SK-N-SH (cell line): ENCODE data around the gene ACD. TPM values are rescaled to one million over a fixed set of nuclear protein-coding genes. Genes with fewer than 3 reads are reported as not detected.

Experiments used
- CTCF ChIA-PET: fragments of 300-600, 350-600 bp; formaldehyde crosslinking; extraction: SDS; loops from one replicate; lab custom pipeline; 2021; lab: Yijun Ruan, JAX
- POLR2A ChIA-PET: fragments of 350-600 bp; sonication (Branson Sonifier 250); formaldehyde crosslinking; extraction: SDS; loops from one replicate; lab custom pipeline; 2020; ENCODE audit warnings: antibody characterized with exemption, inconsistent platforms; lab: Yijun Ruan, JAX
- DNase-seq: peaks from one replicate; pipeline ENCODE4 v3.0.0; 2012
- H2AFZ ChIP-seq: fragments of 200-600 bp; sonication (generic); 2 replicates; pipeline ENCODE4 v1.8.1; 2016; ENCODE audit warnings: antibody characterized with exemption, mild to moderate bottlenecking, low read depth
- H3F3A ChIP-seq: fragments of 200-600 bp; sonication (generic); replicated peaks from 2 replicates; pipeline ENCODE3; 2016; ENCODE audit warnings: antibody characterized with exemption, mild to moderate bottlenecking; ENCODE audit not compliant: insufficient read depth
- H3K27ac ChIP-seq, 2 experiments: fragments of 200-500 bp in 1 of 2; fragments of 200-600 bp in 1 of 2; sonication (Bioruptor generic) in 1 of 2; sonication (generic), shearing (Covaris generic) in 1 of 2; 2 replicates each; pipeline versions ENCODE4 v1.5.1 to v1.6.1; 2014 to 2016; ENCODE audit warnings: low read depth in 2 of 2, inconsistent platforms in 1 of 2, low read length in 1 of 2, mild to moderate bottlenecking in 1 of 2, mixed read lengths in 1 of 2
- H3K27me3 ChIP-seq: fragments of 200-600 bp; sonication (generic), shearing (Covaris generic); 2 replicates; pipeline ENCODE4 v1.6.1; 2016; ENCODE audit warnings: mixed run types; ENCODE audit not compliant: insufficient read depth
- H3K36me3 ChIP-seq, 2 experiments: fragments of 200-500 bp in 1 of 2; fragments of 200-600 bp in 1 of 2; sonication (Bioruptor generic) in 1 of 2; sonication (generic) in 1 of 2; replicated peaks in 1 of 2; 2 replicates each; pipeline versions ENCODE3 to v1.5.1; 2014 to 2016; ENCODE audit warnings: low read length in 1 of 2, mild to moderate bottlenecking in 1 of 2; ENCODE audit not compliant: insufficient read depth in 2 of 2, control insufficient read depth in 1 of 2
- H3K4me1 ChIP-seq, 2 experiments: fragments of 200-500 bp in 1 of 2; fragments of 200-600 bp in 1 of 2; sonication (Bioruptor generic) in 1 of 2; sonication (generic), shearing (Covaris generic) in 1 of 2; 2 replicates each; pipeline versions ENCODE4 v1.5.1 to v1.6.1; 2014 to 2016; ENCODE audit warnings: low read depth in 1 of 2, low read length in 1 of 2, mixed run types in 1 of 2; ENCODE audit not compliant: insufficient read depth in 2 of 2, control insufficient read depth in 1 of 2
- H3K4me2 ChIP-seq: fragments of 200-600 bp; sonication (generic), shearing (Covaris generic); 2 replicates; pipeline ENCODE4 v1.6.1; 2017; ENCODE audit warnings: mixed run types
- H3K4me3 ChIP-seq, 2 experiments: fragments of 200-500 bp in 1 of 2; fragments of 200-600 bp in 1 of 2; sonication (Bioruptor generic) in 1 of 2; sonication (generic), shearing (Covaris generic) in 1 of 2; 2 replicates each; pipeline versions ENCODE4 v1.5.1 to v1.8.1; 2014 to 2016; ENCODE audit warnings: low read depth in 2 of 2, inconsistent platforms in 1 of 2, low read length in 1 of 2, mild to moderate bottlenecking in 1 of 2, mixed read lengths in 1 of 2, moderate library complexity in 1 of 2
- H3K79me2 ChIP-seq: fragments of 200-600 bp; sonication (generic); 2 replicates; pipeline ENCODE4 v1.8.1; 2017; ENCODE audit warnings: mild to moderate bottlenecking; ENCODE audit not compliant: insufficient read depth
- H3K9ac ChIP-seq: fragments of 200-600 bp; sonication (generic); 2 replicates; pipeline ENCODE4 v1.6.1; 2017; ENCODE audit warnings: mixed run types
- H3K9me2 ChIP-seq: fragments of 200-600 bp; sonication (generic); 2 replicates; pipeline ENCODE4 v1.6.1; 2017; ENCODE audit warnings: mixed run types
- H3K9me3 ChIP-seq: fragments of 200-600 bp; sonication (generic); 2 replicates; pipeline ENCODE4 v1.6.1; 2017; ENCODE audit warnings: mixed run types, mild to moderate bottlenecking, moderate library complexity
- H4K20me1 ChIP-seq: fragments of 200-600 bp; sonication (generic); 2 replicates; pipeline ENCODE4 v1.6.1; 2017; ENCODE audit warnings: mild to moderate bottlenecking, mixed run types; ENCODE audit not compliant: insufficient read depth
- CTCF ChIP-seq: fragments of 200-600 bp; sonication (generic); IDR thresholded peaks from 2 replicates; pipeline ENCODE4 v1.6.1; 2017; ENCODE audit warnings: antibody characterized with exemption, mild to moderate bottlenecking, moderate library complexity
- ELF1 ChIP-seq: IDR thresholded peaks from 2 replicates; pipeline ENCODE4 v1.4.0; 2012
- FOSL2 ChIP-seq: IDR thresholded peaks from 2 replicates; pipeline ENCODE4 v1.4.0; 2012; ENCODE audit warnings: low read depth, mild to moderate bottlenecking, moderate library complexity, borderline replicate concordance
- FOXJ3 ChIP-seq: sonication (generic); formaldehyde crosslinking; IDR thresholded peaks from 2 replicates; pipeline ENCODE4 v1.5.1; 2020; ENCODE audit warnings: mild to moderate bottlenecking, missing genetic modification reagents
- FOXM1 ChIP-seq: IDR thresholded peaks from 2 replicates; pipeline ENCODE4 v1.4.0; 2012; ENCODE audit warnings: low read depth, mild to moderate bottlenecking
- GABPA ChIP-seq: IDR thresholded peaks from 2 replicates; pipeline ENCODE4 v1.4.0; 2012; ENCODE audit warnings: low read depth, mild to moderate bottlenecking
- MXI1 ChIP-seq: IDR thresholded peaks from 2 replicates; pipeline ENCODE4 v1.6.1; 2012; ENCODE audit warnings: mild to moderate bottlenecking, low read depth, low read length, improper control_type of control experiment
- NFIC ChIP-seq: IDR thresholded peaks from 2 replicates; pipeline ENCODE4 v1.4.0; 2012; ENCODE audit warnings: borderline replicate concordance
- NRF1 ChIP-seq: IDR thresholded peaks from 2 replicates; pipeline ENCODE4 v1.6.1; 2012; ENCODE audit warnings: low read depth, mild to moderate bottlenecking, low read length
- PBX3 ChIP-seq: IDR thresholded peaks from 2 replicates; pipeline ENCODE4; 2012
- POLR2AphosphoS5 ChIP-seq: IDR thresholded peaks from 2 replicates; pipeline ENCODE4 v1.6.1; 2012; ENCODE audit warnings: low read depth, low read length
- RAD21 ChIP-seq: IDR thresholded peaks from 2 replicates; pipeline ENCODE4 v1.6.1; 2012; ENCODE audit warnings: mild to moderate bottlenecking, low read length
- RCOR1 ChIP-seq: fragments of 150-350 bp; IDR thresholded peaks from 2 replicates; pipeline ENCODE4 v1.6.1; 2017; ENCODE audit warnings: antibody characterized with exemption, low read length
- SMC3 ChIP-seq: IDR thresholded peaks from 2 replicates; pipeline ENCODE4 v1.6.1; 2012; ENCODE audit warnings: low read depth, low read length, improper control_type of control experiment
- TAF1 ChIP-seq: IDR thresholded peaks from 2 replicates; pipeline ENCODE4 v1.6.1; 2012; ENCODE audit warnings: low read depth, mild to moderate bottlenecking, low read length, moderate library complexity, borderline replicate concordance
- TCF12 ChIP-seq: IDR thresholded peaks from 2 replicates; pipeline ENCODE4 v1.4.0; 2012
- USF1 ChIP-seq: IDR thresholded peaks from 2 replicates; pipeline ENCODE4 v1.4.0; 2012; ENCODE audit warnings: low read depth, borderline replicate concordance
- YY1 ChIP-seq: IDR thresholded peaks from 2 replicates; pipeline ENCODE4 v1.4.0; 2012; ENCODE audit warnings: low read depth, mild to moderate bottlenecking
- WGBS: methylation state at CpG from one replicate; pipeline ENCODE4 v1.1.6; 2017; ENCODE audit warnings: low lambda C conversion rate; 5-methylcytosine and 5-hydroxymethylcytosine counted together
- polyA plus RNA-seq, 3 experiments: library from polyadenylated mRNA; depleted of rRNA; stranded (reverse); fragments of >200 nt; gene quantifications; 2 replicates each; pipeline ENCODE4 v1.2.3, GENCODE V29; 2012
- TF ChIP-seq, protein P1 (sequence below): IDR thresholded peaks from 2 replicates; pipeline ENCODE4 v1.4.0; 2012; ENCODE audit warnings: low read depth
- TF ChIP-seq, protein P2 (sequence below): fragments of 150-350 bp; IDR thresholded peaks from 2 replicates; pipeline ENCODE4 v1.6.1; 2017; ENCODE audit warnings: antibody characterized with exemption, low read length, low read depth, borderline replicate concordance
- TF ChIP-seq, protein P3 (sequence below): fragments of 150-350 bp; IDR thresholded peaks from 2 replicates; pipeline ENCODE4 v1.6.1; 2016; ENCODE audit warnings: mild to moderate bottlenecking, low read depth, low read length

The ACD gene
- polyA plus RNA-seq, 1 of the 3 experiments (the other 2 are of a cell fraction): 37.8 TPM

DNA sequence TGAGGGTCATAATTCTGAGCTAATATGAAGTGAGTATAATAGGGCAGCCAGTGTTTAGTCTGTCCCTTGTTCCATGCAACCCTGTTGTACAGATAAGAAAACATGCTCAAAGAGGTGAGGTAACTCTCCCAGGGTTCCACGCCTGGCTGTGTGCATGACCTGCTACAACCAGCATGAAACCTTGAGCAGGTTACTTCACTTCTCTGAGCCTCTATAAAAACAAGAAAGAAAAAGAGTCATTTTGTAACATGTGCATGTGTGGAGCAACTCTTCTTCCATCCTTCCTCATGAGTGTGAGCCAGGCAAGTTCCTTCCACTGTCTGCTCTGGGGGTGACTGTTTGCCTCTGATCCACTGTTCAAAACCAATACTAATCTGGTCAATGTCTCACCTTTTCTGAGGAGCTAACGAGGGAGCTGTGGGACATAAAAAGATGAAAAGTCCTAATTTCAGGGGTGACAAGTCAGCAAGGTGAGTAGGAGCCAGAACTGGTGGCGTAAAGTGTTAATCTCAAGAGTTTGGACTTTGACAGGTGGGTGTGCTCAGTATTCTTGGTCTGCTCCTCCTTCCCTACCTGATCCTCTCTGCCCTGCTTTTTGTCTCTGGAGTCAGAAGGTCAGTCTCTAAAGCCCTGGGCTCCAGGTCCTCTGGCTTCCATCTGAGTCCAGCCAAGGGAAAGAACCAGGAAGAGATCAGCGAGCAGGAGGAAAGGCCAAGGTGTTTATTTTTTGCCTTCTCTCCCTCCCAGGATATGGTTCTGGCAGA is 37.5 kb upstream of the ACD start (continued):
- TF ChIP-seq PBX3 (no peak), FOSL2 (no peak), FOXM1 (no peak), POLR2AphosphoS5 (no peak)
- TF ChIP-seq, protein P1, sequence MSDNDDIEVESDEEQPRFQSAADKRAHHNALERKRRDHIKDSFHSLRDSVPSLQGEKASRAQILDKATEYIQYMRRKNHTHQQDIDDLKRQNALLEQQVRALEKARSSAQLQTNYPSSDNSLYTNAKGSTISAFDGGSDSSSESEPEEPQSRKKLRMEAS: no peak

DNA sequence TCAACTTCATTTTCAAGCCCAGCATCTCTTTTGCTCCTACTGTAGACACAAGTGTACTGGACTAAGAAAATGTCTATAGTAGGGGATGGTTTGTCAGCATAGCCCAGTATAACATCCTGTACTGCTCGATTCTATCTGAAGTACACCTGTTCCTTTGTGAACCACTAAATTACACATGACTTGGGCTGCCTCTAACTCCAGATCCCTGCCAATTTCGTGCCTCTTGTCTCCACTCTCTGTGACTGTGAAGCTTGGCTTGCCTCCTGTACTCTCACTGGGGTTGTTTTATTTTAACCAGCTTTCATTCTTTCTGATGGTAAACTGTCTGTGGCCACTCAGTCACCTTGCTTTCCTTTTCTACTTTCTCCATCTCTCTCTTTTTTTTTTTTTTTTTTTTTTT is 34.6 kb upstream of the ACD start:
- Histone ChIP-seq H3K9me2 (no peaks in the 10 kb centered on the region), H3F3A (no peaks in the 10 kb centered on the region), H3K4me3 (no peak overlapping the region), H3K27ac (no peak overlapping the region), H3K9ac (no peak overlapping the region)
- ChIA-PET POLR2A (no interaction called here), CTCF (interaction anchor here (0.7 to 1.0 kb wide), 2 partner anchors 11 to 22 kb away, joined by 3 read pairs; no protein-coding TSS in a partner anchor)
- no peak for TF ChIP-seq YY1
- TF ChIP-seq RCOR1: no peak
- no peak for TF ChIP-seq NRF1
- TF ChIP-seq GABPA: no peak
- TF ChIP-seq FOXJ3 (CRISPR knock-in tag): no peak
- TF ChIP-seq SMC3: no peak
- no peak for TF ChIP-seq CTCF
- TF ChIP-seq, protein P2, sequence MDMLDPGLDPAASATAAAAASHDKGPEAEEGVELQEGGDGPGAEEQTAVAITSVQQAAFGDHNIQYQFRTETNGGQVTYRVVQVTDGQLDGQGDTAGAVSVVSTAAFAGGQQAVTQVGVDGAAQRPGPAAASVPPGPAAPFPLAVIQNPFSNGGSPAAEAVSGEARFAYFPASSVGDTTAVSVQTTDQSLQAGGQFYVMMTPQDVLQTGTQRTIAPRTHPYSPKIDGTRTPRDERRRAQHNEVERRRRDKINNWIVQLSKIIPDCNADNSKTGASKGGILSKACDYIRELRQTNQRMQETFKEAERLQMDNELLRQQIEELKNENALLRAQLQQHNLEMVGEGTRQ: no peak
- no peak for TF ChIP-seq USF1
- no peak for TF ChIP-seq MXI1
- TF ChIP-seq ELF1: no peak
- TF ChIP-seq TCF12: no peak
- no peak for TF ChIP-seq NFIC
- TF ChIP-seq, protein P1: no peak
- no peak for TF ChIP-seq PBX3
- TF ChIP-seq RAD21: no peak
- no peak for TF ChIP-seq FOXM1
- no peak for TF ChIP-seq TAF1
- TF ChIP-seq, protein P3, sequence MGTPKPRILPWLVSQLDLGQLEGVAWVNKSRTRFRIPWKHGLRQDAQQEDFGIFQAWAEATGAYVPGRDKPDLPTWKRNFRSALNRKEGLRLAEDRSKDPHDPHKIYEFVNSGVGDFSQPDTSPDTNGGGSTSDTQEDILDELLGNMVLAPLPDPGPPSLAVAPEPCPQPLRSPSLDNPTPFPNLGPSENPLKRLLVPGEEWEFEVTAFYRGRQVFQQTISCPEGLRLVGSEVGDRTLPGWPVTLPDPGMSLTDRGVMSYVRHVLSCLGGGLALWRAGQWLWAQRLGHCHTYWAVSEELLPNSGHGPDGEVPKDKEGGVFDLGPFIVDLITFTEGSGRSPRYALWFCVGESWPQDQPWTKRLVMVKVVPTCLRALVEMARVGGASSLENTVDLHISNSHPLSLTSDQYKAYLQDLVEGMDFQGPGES: no peak
- TF ChIP-seq, all 33 proteins: peak for 0
- DNase-seq: no peak
- Histone ChIP-seq H2AFZ (no peak overlapping the region), H3K4me2 (no peak overlapping the region), H3K27me3 (no peaks in the 10 kb centered on the region), H3K36me3 (peaks cover 0 to 24% of the 10 kb centered on the region in 2 experiments), H3K79me2 (peaks cover 54% of the 10 kb centered on the region), H4K20me1 (no peaks in the 10 kb centered on the region), H3K9me3 (peaks cover 5% of the 10 kb centered on the region; the same call in 1 of the 2 replicates), H3K4me1 (no peaks in the 10 kb centered on the region)
- WGBS: 87% methylated on average over 2 of the region's 2 CpGs
